SK-N-SH treated with all-trans-retinoic acid at 6 μM for 48 hours (cell line): Measurements from ENCODE around the gene C6orf163.

Experiments used
- ATAC-seq: fragments of 200-7000 bp; cut with Tn5 transposase; 3 replicates; pipeline ENCODE4 v1.9.1; 2020; ENCODE audit warnings: mild to moderate bottlenecking, moderate library complexity
- BACH2 ChIP-seq: fragments of 250-450 bp; sonication (Bioruptor Pico); IDR thresholded peaks from 2 replicates; pipeline ENCODE4 v1.9.0; 2021; ENCODE audit warnings: mild to moderate bottlenecking, borderline replicate concordance

Gene C6orf163

GRCh38 chr6:87408721-87409155 is 64.1 kb downstream of the C6orf163 start:
- TF ChIP-seq BACH2 (CRISPR knock-in tag) = no peak
- peak; percentile 51 for ATAC-seq
